Upper lobe of left lung (tissue), 6 donors: ENCODE measurements around the gene CNPY4. TPM values are rescaled to one million over a fixed set of nuclear protein-coding genes. Genes with fewer than 3 reads are reported as not detected.
A peak's percentile ranks its signal among the peaks of the same experiment; 100 is the strongest.
"Not testable (repeated sequence)": the region's sequence is repeated elsewhere in the genome, so short reads cannot be mapped to it uniquely, and the experiment has no call there.

Experiments
- ATAC-seq, 2 donors: fragments of 200-7000 bp; cut with Tn5 transposase; one replicate each; pipeline ENCODE4 v1.9.1; 2022; ENCODE audit warnings: mild to moderate bottlenecking in 2 of 2, moderate library complexity in 2 of 2; ENCODE audit not compliant: low FRiP score in 2 of 2
- DNase-seq, 2 donors: peaks; one replicate each; pipeline ENCODE4 v3.0.0-alpha.2; 2019 to 2020
- H3K27ac ChIP-seq, 4 donors: fragments of 200-600 bp; sonication (generic); one replicate each; pipeline ENCODE4 v1.5.1; 2016 to 2019
- H3K27me3 ChIP-seq, 4 donors: fragments of 200-600 bp; sonication (generic); one replicate each; pipeline ENCODE4 v1.5.1; 2017 to 2019
- H3K36me3 ChIP-seq, 4 donors: fragments of 200-600 bp; sonication (generic); one replicate each; pipeline ENCODE4 v1.5.1; 2016 to 2019
- H3K4me1 ChIP-seq, 4 donors: fragments of 200-600 bp; sonication (generic); one replicate each; pipeline ENCODE4 v1.5.1; 2018 to 2019
- H3K4me3 ChIP-seq, 4 donors: fragments of 200-600 bp; sonication (generic); one replicate each; pipeline ENCODE4 v1.5.1; 2017 to 2019; ENCODE audit warnings: mild to moderate bottlenecking in 2 of 4, moderate library complexity in 1 of 4
- H3K9me3 ChIP-seq, 4 donors: fragments of 200-600 bp; sonication (generic); one replicate each; pipeline ENCODE4 v1.5.1; 2018 to 2019
- EP300 ChIP-seq, 4 donors: sonication (generic); formaldehyde crosslinking; IDR thresholded peaks; one replicate each; pipeline ENCODE4 v1.5.1; 2017; ENCODE audit warnings: antibody characterized with exemption in 4 of 4, control low read depth in 2 of 4
- POLR2A ChIP-seq, 4 donors: fragments of 450-650 bp; IDR thresholded peaks; one replicate each; pipeline ENCODE4 v1.5.1; 2016 to 2017; ENCODE audit warnings: antibody characterized with exemption in 4 of 4, mild to moderate bottlenecking in 2 of 4
- POLR2AphosphoS5 ChIP-seq, 2 donors: sonication (generic); formaldehyde crosslinking; IDR thresholded peaks; one replicate each; pipeline ENCODE4 v1.5.1; 2017; ENCODE audit warnings: antibody characterized with exemption in 2 of 2
- WGBS, 2 donors: methylation state at CpG; one replicate each; pipeline ENCODE4 v1.1.5; 2017 to 2018; 5-methylcytosine and 5-hydroxymethylcytosine counted together
- total RNA-seq, 6 donors: library from RNA; depleted of rRNA in 4 of 6; stranded (reverse); fragments of >200 nt in 4 of 6; gene quantifications; one replicate each; pipeline versions ENCODE4 v1.1.0 to v1.2.1, GENCODE V29; 2016 to 2021
- TF ChIP-seq, protein P1 (sequence below), 6 experiments: fragments of 450-650 bp in 4 of 6; fragments of 200-600 bp in 2 of 6; sonication (generic) in 2 of 6; IDR thresholded peaks; one replicate each; pipeline ENCODE4 v1.5.1; 2016 to 2019; ENCODE audit warnings: antibody characterized with exemption in 6 of 6
- donor health status: DM: no; HTN: no; CAD: no; lungs with moderate emphysema.
- donor health status: DM: no; HTN: yes; CAD: no; lungs with severe emphysema.

The CNPY4 gene
- total RNA-seq, 6 donors from 2014 or later = 2.9 to 14.6 (median 6.5) TPM

- no peaks in the 10 kb centered on the region for H3K36me3 ChIP-seq
- H3K27ac ChIP-seq = peak overlapping the region in 1 of 4 donors; percentile 43
- DNase-seq (no peak), ATAC-seq (no peak)
- TF ChIP-seq POLR2A (IDR thresholded peaks at IDR 0.05) = no peak
- TF ChIP-seq POLR2AphosphoS5 (IDR thresholded peaks at IDR 0.05) = no peak
- no peak for TF ChIP-seq EP300 (IDR thresholded peaks at IDR 0.05)
- TF ChIP-seq, protein P1, sequence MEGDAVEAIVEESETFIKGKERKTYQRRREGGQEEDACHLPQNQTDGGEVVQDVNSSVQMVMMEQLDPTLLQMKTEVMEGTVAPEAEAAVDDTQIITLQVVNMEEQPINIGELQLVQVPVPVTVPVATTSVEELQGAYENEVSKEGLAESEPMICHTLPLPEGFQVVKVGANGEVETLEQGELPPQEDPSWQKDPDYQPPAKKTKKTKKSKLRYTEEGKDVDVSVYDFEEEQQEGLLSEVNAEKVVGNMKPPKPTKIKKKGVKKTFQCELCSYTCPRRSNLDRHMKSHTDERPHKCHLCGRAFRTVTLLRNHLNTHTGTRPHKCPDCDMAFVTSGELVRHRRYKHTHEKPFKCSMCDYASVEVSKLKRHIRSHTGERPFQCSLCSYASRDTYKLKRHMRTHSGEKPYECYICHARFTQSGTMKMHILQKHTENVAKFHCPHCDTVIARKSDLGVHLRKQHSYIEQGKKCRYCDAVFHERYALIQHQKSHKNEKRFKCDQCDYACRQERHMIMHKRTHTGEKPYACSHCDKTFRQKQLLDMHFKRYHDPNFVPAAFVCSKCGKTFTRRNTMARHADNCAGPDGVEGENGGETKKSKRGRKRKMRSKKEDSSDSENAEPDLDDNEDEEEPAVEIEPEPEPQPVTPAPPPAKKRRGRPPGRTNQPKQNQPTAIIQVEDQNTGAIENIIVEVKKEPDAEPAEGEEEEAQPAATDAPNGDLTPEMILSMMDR (IDR thresholded peaks at IDR 0.05) = no peak
- WGBS, 2 donors = 43 to 62% methylated on average over 3 of the region's 3 CpGs
- no peaks in the 10 kb centered on the region for H3K9me3 ChIP-seq
- no peaks in the 10 kb centered on the region for H3K27me3 ChIP-seq
- no peak overlapping the region for H3K4me3 ChIP-seq
- no peaks in the 10 kb centered on the region for H3K4me1 ChIP-seq
Measured at GRCh38 chr7:100141555-100141949, 22.1 kb downstream of the CNPY4 start.

- TF ChIP-seq POLR2A (IDR thresholded peaks at IDR 0.05) = no peak
- TF ChIP-seq, protein P1 (IDR thresholded peaks at IDR 0.05) = no peak
- no peak for TF ChIP-seq POLR2AphosphoS5 (IDR thresholded peaks at IDR 0.05)
- TF ChIP-seq EP300 (IDR thresholded peaks at IDR 0.05) = no peak
- 86 to 88% methylated on average over 3 of the region's 3 CpGs for WGBS, 2 donors
- Histone ChIP-seq H3K9me3 (no peaks in the 10 kb centered on the region), H3K36me3 (no peaks in the 10 kb centered on the region), H3K27me3 (no peaks in the 10 kb centered on the region), H3K27ac (no peak overlapping the region), H3K4me3 (no peak overlapping the region), H3K4me1 (no peaks in the 10 kb centered on the region)
- DNase-seq (no peak), ATAC-seq (no peak)
Measured at GRCh38 chr7:100142461-100142860, 23.0 kb downstream of the CNPY4 start.

DNA sequence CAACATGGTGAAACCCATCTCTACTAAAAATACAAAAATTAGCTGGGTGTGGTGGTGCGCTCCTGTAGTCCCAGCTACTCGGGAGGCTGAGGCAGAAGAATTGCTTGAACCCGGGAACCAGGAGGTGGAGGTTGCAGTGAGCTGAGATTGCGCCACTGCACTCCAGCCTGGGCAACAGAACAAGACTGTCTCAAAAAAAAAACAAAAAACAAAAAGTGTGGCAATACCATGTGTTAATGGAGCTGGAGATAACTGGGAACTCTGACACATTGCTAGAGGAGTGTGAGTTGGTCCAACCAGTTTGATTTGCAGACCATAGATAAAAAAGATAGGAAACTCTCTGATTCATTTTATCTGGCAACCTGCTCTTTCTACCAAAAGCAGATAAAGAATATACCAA is 26.9 kb downstream of the CNPY4 start:
- not testable (repeated sequence) for H3K9me3 ChIP-seq, H3K27ac ChIP-seq, H3K36me3 ChIP-seq, H3K4me3 ChIP-seq, DNase-seq, ATAC-seq, H3K27me3 ChIP-seq
- peaks cover 10 to 29% (median 16%) of the 10 kb centered on the region in 4 donors for H3K4me1 ChIP-seq
- whole genome bisulfite sequencing, 2 donors = 69 to 76% methylated on average over 4 of the region's 4 CpGs

DNA sequence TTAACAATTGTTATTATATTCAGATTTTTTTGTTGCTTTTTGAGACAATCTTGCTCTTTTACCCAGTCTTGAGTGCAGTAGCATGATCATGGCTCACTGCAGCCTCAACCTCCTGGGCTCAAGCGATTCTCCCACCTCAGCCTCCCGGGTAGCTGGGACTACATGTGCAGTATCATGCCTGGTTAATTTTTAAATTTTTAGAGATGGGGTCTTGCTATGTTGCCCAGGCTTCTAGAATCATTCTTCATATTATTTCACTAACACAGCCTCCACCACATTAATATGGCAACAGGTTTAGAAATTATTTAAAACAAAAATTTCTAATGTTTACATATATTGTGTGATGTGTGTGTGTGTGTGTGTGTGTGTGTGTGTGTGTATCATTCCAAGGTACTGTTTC is 27.8 kb downstream of the CNPY4 start:
- Histone ChIP-seq H3K27ac (no peak overlapping the region), H3K9me3 (no peaks in the 10 kb centered on the region), H3K4me1 (peaks cover 10 to 29% (median 21%) of the 10 kb centered on the region in 4 donors), H3K36me3 (no peaks in the 10 kb centered on the region), H3K4me3 (no peak overlapping the region), H3K27me3 (no peaks in the 10 kb centered on the region)
- 93 to 98% methylated on average over 2 of the region's 2 CpGs for WGBS, 2 donors
- ATAC-seq (no peak), DNase-seq (no peak)
- TF ChIP-seq EP300 (IDR thresholded peaks at IDR 0.05) = no peak
- TF ChIP-seq POLR2AphosphoS5 (IDR thresholded peaks at IDR 0.05) = no peak
- TF ChIP-seq POLR2A (IDR thresholded peaks at IDR 0.05) = no peak
- TF ChIP-seq, protein P1 (IDR thresholded peaks at IDR 0.05) = no peak

GRCh38 chr7:100148225-100148558 is 28.8 kb downstream of the CNPY4 start:
- Histone ChIP-seq H3K4me3 (peak overlapping the region; percentile 31 to 97 (median 92)), H3K9me3 (no peaks in the 10 kb centered on the region), H3K4me1 (peaks cover 14 to 29% (median 21%) of the 10 kb centered on the region in 4 donors), H3K27me3 (no peaks in the 10 kb centered on the region), H3K27ac (peak overlapping the region; percentile 40 to 99 (median 87)), H3K36me3 (peaks cover 0 to 6% (median 3%) of the 10 kb centered on the region in 4 donors)
- ATAC-seq (no peak), DNase-seq (no peak)
- 12 to 15% methylated on average over 14 of the region's 14 CpGs for WGBS, 2 donors
- TF ChIP-seq, protein P1 (IDR thresholded peaks at IDR 0.05) = no peak
- TF ChIP-seq POLR2A (IDR thresholded peaks at IDR 0.05) (no peak), EP300 (IDR thresholded peaks at IDR 0.05) (no peak), POLR2AphosphoS5 (IDR thresholded peaks at IDR 0.05) (no peak)
